Sigmoid colon (tissue), 7 donors: ENCODE results near the gene PPM1E. TPM values are rescaled to one million over a fixed set of nuclear protein-coding genes. Genes with fewer than 3 reads are reported as not detected.

Source experiments
- DNase-seq: peaks from one replicate; pipeline ENCODE4 v3.0.0-alpha.2; 2019
- H3K27ac ChIP-seq, 4 donors: fragments of 200-600 bp; sonication (generic); one replicate each; pipeline ENCODE4 v1.5.1; 2016 to 2019; ENCODE audit warnings: mild to moderate bottlenecking in 1 of 4
- H3K27me3 ChIP-seq, 3 donors: fragments of 200-600 bp; sonication (generic); one replicate each; pipeline ENCODE4 v1.5.1; 2019; ENCODE audit warnings: mild to moderate bottlenecking in 1 of 3
- H3K36me3 ChIP-seq, 4 donors: fragments of 200-600 bp; sonication (generic); one replicate each; pipeline ENCODE4 v1.5.1; 2016 to 2019
- H3K4me1 ChIP-seq, 4 donors: fragments of 200-600 bp; sonication (generic); one replicate each; pipeline ENCODE4 v1.5.1; 2017 to 2019
- H3K4me3 ChIP-seq, 4 donors: fragments of 200-600 bp; sonication (generic); one replicate each; pipeline ENCODE4 v1.5.1; 2017 to 2019; ENCODE audit warnings: mild to moderate bottlenecking in 2 of 4, moderate library complexity in 1 of 4
- H3K9me3 ChIP-seq, 4 donors: fragments of 200-600 bp in 3 of 4; sonication (generic) in 3 of 4; one replicate each; pipeline versions ENCODE4 v1.5.1 to v1.6.1; 2013 to 2019
- EP300 ChIP-seq, 4 donors: sonication (generic); formaldehyde crosslinking; IDR thresholded peaks; one replicate each; pipeline ENCODE4 v1.6.1; 2017; ENCODE audit warnings: antibody characterized with exemption in 4 of 4
- POLR2A ChIP-seq, 2 donors: fragments of 450-650 bp; IDR thresholded peaks; one replicate each; pipeline ENCODE4 v1.6.1; 2016; ENCODE audit warnings: antibody characterized with exemption in 2 of 2, mild to moderate bottlenecking in 2 of 2, moderate library complexity in 2 of 2
- POLR2AphosphoS5 ChIP-seq, 4 donors: sonication (generic); formaldehyde crosslinking; IDR thresholded peaks; one replicate each; pipeline ENCODE4 v1.6.1; 2017; ENCODE audit warnings: antibody characterized with exemption in 4 of 4
- WGBS, 2 donors: extraction: QIAGEN DNeasy Blood & Tissue Kit; methylation state at CpG; one replicate each; pipeline ENCODE4 v1.1.7; 2013; 5-methylcytosine and 5-hydroxymethylcytosine counted together
- intact Hi-C: fragments of 100-400 bp; cut with DNase I; formaldehyde crosslinking; loops from one replicate; pipeline ENCODE4 v1.15.1; 2023
- polyA plus RNA-seq, 3 donors: library from polyadenylated mRNA; stranded (reverse); fragments of 200-250 nt; gene quantifications; one replicate each; pipeline ENCODE4 v1.2.3, GENCODE V29; 2013
- total RNA-seq, 4 donors: library from RNA; depleted of rRNA; stranded (reverse); fragments of >200 nt; gene quantifications; one replicate each; pipeline ENCODE4 v1.1.0, GENCODE V29; 2016
- TF ChIP-seq, protein P1 (sequence below), 4 experiments: fragments of 450-650 bp in 3 of 4; fragments of 200-600 bp in 1 of 4; IDR thresholded peaks; one replicate each; pipeline ENCODE4 v1.5.1; 2016 to 2019; ENCODE audit warnings: antibody characterized with exemption in 4 of 4, mild to moderate bottlenecking in 3 of 4, moderate library complexity in 2 of 4
- donor health status: healthy with polysubstance abuse.
- donor health status: Bipolar disorder and iron deficiency.
- donor health status: healthy.

The PPM1E gene
- total and polyA plus RNA-seq, 7 donors: 0.16 to 0.55 (median 0.36) TPM; not detected in 2

DNA sequence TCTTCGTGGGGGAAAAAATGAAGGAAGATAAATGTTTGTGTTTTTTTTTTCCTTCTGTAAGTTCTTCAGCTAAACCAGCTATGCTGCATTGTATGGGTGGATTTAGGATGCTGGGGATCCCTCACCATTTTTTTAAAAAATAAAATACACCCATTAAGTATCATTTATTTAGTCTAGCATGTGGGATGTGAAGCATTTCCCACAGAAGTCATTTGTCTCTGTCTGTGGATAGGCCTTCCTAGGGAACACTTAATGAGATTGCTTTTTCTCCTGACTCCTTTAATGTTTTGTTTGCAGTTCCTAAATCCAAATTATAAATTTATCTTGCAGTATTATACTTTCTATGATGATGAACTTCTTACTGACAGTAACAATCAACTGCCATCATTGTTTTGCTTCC lies 146.7 kb downstream of the PPM1E start:
- H3K36me3 ChIP-seq: no peaks in the 10 kb centered on the region
- peaks cover 0 to 10% (median 0%) of the 10 kb centered on the region in 4 donors for H3K9me3 ChIP-seq
- no peak overlapping the region for H3K27ac ChIP-seq
- TF ChIP-seq POLR2AphosphoS5 (IDR thresholded peaks at IDR 0.05): no peak
- no peak for TF ChIP-seq EP300 (IDR thresholded peaks at IDR 0.05)
- TF ChIP-seq, protein P1, sequence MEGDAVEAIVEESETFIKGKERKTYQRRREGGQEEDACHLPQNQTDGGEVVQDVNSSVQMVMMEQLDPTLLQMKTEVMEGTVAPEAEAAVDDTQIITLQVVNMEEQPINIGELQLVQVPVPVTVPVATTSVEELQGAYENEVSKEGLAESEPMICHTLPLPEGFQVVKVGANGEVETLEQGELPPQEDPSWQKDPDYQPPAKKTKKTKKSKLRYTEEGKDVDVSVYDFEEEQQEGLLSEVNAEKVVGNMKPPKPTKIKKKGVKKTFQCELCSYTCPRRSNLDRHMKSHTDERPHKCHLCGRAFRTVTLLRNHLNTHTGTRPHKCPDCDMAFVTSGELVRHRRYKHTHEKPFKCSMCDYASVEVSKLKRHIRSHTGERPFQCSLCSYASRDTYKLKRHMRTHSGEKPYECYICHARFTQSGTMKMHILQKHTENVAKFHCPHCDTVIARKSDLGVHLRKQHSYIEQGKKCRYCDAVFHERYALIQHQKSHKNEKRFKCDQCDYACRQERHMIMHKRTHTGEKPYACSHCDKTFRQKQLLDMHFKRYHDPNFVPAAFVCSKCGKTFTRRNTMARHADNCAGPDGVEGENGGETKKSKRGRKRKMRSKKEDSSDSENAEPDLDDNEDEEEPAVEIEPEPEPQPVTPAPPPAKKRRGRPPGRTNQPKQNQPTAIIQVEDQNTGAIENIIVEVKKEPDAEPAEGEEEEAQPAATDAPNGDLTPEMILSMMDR (IDR thresholded peaks at IDR 0.05): no peak
- no peak for TF ChIP-seq POLR2A (IDR thresholded peaks at IDR 0.05)
- H3K4me3 ChIP-seq: no peak overlapping the region
- WGBS, 2 donors: 80 to 81% methylated on average over 1 of the region's 1 CpG
- intact Hi-C loops: no loop called here
- no peak for DNase-seq
- H3K27me3 ChIP-seq: no peaks in the 10 kb centered on the region
- H3K4me1 ChIP-seq: no peaks in the 10 kb centered on the region

DNA sequence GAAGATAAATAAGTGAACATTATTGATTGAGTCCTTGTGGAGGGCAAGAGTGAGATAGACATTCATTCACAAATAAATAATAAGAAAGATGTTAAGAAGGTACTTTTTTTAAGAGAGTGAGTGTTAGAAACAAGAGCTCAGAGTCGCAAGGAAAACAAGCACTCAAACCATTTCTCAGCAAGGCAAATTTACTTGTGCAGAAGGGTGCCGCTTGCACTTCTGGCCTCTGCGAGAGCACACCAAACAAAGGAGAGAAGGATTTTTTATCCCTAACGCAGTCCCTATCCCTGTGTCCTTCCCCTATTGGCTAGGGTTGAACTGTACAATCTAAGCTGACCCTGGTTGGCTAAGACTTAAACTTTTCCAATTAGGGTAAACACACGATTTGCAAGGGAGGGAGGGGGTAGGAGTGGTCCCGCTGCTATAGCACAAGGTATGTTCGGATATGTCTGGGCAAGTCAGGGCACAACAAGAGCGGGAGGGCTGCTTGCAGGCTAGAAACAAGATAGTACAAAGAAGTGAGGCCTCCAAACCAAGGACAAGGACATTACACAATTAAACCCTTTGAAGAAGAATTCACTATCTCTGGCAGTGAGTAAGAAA lies 156.2 kb downstream of the PPM1E start:
- Histone ChIP-seq H3K4me1 (no peaks in the 10 kb centered on the region), H3K9me3 (peaks cover 0 to 10% (median 7%) of the 10 kb centered on the region in 4 donors), H3K4me3 (no peak overlapping the region), H3K36me3 (no peaks in the 10 kb centered on the region), H3K27me3 (no peaks in the 10 kb centered on the region), H3K27ac (no peak overlapping the region)
- TF ChIP-seq POLR2A (IDR thresholded peaks at IDR 0.05): no peak
- no peak for TF ChIP-seq EP300 (IDR thresholded peaks at IDR 0.05)
- TF ChIP-seq, protein P1 (IDR thresholded peaks at IDR 0.05): no peak
- no peak for TF ChIP-seq POLR2AphosphoS5 (IDR thresholded peaks at IDR 0.05)
- WGBS, 2 donors: 89 to 91% methylated on average over 8 of the region's 8 CpGs
- intact Hi-C loops: no loop called here
- DNase-seq: no peak

DNA sequence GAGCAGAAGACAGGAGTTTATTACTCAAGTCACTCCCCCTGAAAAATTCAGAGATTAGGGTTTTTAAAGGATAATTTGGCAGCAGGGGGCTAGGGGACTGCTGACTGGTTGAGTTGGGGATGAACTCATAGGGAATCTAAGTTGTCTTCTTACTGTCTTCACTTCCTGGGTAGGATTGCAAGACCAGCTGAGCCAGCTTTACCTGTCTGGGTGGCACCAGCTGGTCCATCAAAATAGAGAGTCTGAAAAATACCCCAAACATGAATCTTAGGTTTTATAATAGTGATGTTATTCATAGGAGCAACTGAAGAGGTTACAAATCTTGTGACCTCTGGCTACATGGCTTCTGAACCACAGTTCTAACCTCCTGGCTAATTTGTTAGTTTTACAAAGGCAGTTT lies 157.9 kb downstream of the PPM1E start:
- no peak overlapping the region for H3K27ac ChIP-seq
- H3K4me3 ChIP-seq: no peak overlapping the region
- no peaks in the 10 kb centered on the region for H3K36me3 ChIP-seq
- DNase-seq: no peak
- H3K4me1 ChIP-seq: no peaks in the 10 kb centered on the region
- intact Hi-C loops: no loop called here
- peaks cover 0 to 10% (median 7%) of the 10 kb centered on the region in 4 donors for H3K9me3 ChIP-seq
- H3K27me3 ChIP-seq: no peaks in the 10 kb centered on the region
- TF ChIP-seq EP300 (IDR thresholded peaks at IDR 0.05) (no peak), POLR2A (IDR thresholded peaks at IDR 0.05) (no peak), POLR2AphosphoS5 (IDR thresholded peaks at IDR 0.05) (no peak)
- TF ChIP-seq, protein P1 (IDR thresholded peaks at IDR 0.05): no peak

DNA sequence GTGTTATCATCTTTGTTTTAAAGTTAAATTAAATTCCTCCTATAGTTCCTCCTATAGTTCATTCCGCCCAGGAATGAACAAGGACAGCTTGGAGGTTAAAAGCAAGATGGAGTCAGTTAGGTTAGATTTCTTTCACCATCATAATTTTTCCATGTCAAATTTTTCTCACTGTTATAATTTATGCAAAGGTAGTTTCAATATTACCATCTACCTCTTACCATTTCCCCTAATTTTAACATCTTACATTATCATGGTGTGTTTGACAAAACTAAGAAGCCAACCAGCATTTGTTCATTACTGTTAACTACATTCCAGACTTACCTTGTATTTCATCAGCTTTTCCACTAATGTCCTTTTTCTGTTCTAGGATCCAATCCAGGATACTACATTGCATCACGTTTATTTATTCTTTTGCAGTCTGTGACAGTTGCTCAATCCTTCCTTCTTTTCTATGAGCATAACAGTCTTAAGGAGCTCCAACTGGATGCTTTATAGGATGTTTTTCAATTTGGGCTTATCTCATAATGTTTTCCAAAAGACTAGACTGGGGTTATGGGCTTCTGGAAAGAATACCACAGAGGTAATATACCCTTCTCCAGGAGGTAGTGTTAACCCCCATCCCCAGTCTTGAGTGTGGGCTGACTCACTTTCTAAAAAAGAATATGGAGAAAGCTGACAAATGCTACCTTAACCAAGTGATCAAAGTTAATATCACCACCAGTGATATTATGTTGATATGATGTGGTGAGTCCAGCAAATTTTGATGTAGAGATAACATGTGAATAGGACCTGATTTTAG lies 158.5 kb downstream of the PPM1E start:
- Histone ChIP-seq H3K27ac (no peak overlapping the region), H3K4me1 (no peaks in the 10 kb centered on the region), H3K27me3 (no peaks in the 10 kb centered on the region), H3K9me3 (peaks cover 0 to 10% (median 7%) of the 10 kb centered on the region in 4 donors), H3K36me3 (no peaks in the 10 kb centered on the region), H3K4me3 (no peak overlapping the region)
- intact Hi-C loops: no loop called here
- no peak for DNase-seq
- TF ChIP-seq POLR2A (IDR thresholded peaks at IDR 0.05) (no peak), POLR2AphosphoS5 (IDR thresholded peaks at IDR 0.05) (no peak), EP300 (IDR thresholded peaks at IDR 0.05) (no peak)
- TF ChIP-seq, protein P1 (IDR thresholded peaks at IDR 0.05): no peak
- 56 to 79% methylated on average over 2 of the region's 2 CpGs for WGBS, 2 donors
